Retinal pigment epithelial cell (primary cell): ENCODE data around the gene CTPS1.
A peak's percentile ranks its signal among the peaks of the same experiment; 100 is the strongest.

Experiments used
- DNase-seq: peaks from one replicate; pipeline ENCODE4 v3.0.0-alpha.2; 2010; ENCODE audit warnings: low read depth
- H3K4me3 ChIP-seq: 2 replicates; pipeline ENCODE4 v1.5.1; 2011; ENCODE audit warnings: mild to moderate bottlenecking, low read length, control low read depth, moderate library complexity
- CTCF ChIP-seq: conservative IDR thresholded peaks from 2 replicates; pipeline ENCODE4 v1.5.1; 2011; ENCODE audit warnings: low read depth, low read length, control low read depth, inconsistent platforms

The CTPS1 gene

GRCh38 chr1:41023279-41023990 is 43.9 kb downstream of the CTPS1 start:
- no peak overlapping the region for H3K4me3 ChIP-seq
- DNase-seq, result no peak
- TF ChIP-seq CTCF, result peak; percentile 54

GRCh38 chr1:41024953-41025352 is 45.5 kb downstream of the CTPS1 start:
- no peak for TF ChIP-seq CTCF
- DNase-seq, result no peak
- no peak overlapping the region for H3K4me3 ChIP-seq

DNA sequence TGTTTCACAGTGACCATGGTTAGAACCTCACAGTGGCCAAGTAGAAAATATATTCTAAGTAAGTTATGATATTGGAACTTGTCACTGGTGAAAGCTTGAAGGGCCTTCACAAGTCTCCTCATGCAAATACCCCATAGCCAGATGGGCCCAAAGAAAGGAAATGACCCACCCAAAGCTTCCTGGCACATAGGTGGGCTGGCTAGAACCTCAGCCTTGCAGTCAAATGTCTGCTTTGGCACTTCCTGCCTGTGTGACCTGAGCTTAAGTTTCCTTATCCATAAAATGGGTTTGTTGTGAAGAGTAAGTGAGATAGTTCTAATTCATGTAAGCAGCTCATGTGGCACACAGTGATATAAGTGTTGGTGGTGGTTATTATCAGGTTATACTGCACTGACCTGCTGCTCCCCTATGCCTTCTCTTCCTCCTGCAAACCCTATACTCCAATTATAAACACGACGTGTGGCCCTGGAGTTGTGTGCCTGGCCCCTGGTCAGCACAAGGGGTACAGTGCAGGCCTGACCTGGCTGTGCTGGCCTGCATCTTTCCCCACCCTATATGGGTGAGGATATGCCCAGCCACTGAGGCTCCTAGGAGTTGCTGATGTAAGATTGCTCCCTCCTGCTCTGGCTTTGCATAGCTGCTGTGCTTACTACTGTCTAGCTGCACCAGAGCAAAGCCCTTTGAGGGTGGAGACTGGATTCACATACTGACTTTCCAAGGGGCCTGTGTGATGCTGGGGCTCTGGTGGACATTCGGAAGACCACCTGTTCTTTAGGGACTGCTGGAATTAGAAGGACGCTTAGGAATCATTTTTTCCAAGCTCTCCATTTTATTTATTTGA is 46.7 kb downstream of the CTPS1 start:
- H3K4me3 ChIP-seq, result no peak overlapping the region
- no peak for TF ChIP-seq CTCF

GRCh38 chr1:41028034-41028642 is 48.6 kb downstream of the CTPS1 start:
- TF ChIP-seq CTCF, result no peak
- H3K4me3 ChIP-seq, result no peak overlapping the region
- DNase-seq, result no peak

More for the DNA sequence above, 46.7 kb downstream of the CTPS1 start:
- no peak for DNase-seq

DNA sequence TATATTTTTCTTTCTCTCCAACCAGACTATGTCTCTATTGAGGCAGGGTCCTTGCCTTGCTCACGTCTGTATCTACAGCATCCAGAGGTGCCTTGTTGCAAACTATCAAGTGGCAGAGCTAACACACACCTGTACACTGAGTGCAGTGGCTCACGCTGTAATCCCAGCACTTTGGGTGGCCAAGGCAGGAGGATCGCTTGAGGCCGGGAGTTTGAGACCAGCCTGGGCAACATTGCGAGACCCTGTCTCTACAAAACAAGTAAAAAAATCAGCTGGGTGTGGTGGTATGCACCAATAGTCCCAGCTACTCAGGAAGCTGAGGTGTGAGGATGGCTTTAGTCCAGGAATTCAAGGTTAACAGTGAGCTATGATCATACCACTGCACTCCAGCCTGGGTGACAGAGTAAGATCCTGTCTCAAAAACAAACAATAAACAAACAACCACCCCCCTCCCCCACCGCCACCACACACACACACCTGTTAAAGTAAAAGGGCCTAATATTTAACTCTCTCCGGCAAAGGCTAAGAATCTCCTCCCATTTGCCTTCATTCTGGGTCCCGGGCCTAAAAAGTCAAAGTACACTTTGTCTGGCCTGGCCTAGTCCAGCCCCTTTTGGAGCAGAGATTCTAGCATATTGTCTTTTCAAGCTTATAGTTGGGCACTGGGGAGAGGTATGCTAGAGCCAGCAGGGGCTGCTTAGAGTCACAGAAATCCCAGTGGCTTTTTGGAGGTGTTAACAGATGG is 51.5 kb downstream of the CTPS1 start:
- DNase-seq, result no peak
- no peak for TF ChIP-seq CTCF
- H3K4me3 ChIP-seq, result no peak overlapping the region

DNA sequence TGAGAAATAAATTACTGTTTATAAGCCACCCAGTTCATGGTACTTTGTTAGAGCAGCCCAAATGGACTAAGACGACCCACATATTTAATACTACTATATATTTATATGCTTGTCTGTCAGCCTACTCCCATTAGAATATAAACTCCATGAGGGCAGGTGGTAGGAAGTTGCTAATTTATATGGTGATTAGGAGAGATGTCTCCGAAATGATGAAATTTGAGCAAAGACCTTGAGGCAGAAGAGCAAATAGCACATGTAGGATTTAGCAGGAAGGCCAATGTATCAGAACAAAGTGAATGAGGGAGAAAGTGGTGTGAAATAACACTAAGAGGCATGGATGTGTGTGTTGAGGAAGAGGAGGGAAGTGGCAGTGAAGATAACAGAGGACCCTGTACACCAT is 52.7 kb downstream of the CTPS1 start:
- DNase-seq, result no peak
- TF ChIP-seq CTCF, result no peak
- H3K4me3 ChIP-seq, result no peak overlapping the region
